Panc1 (cell line): Measurements from ENCODE around the gene ARHGEF39. TPM values are rescaled to one million over a fixed set of nuclear protein-coding genes. Genes with fewer than 3 reads are reported as not detected.

ENCODE experiments used
- ATAC-seq: fragments of 200-7000 bp; cut with Tn5 transposase; 2 replicates; pipeline ENCODE4 v1.9.1; 2020; ENCODE audit warnings: mild to moderate bottlenecking, moderate library complexity
- BruUV-seq: library from RNA; stranded (reverse); fragments of 400-500 nt; replicated peaks from 2 replicates; lab custom pipeline; 2021; lab: Mats Ljungman, UMichigan
- CTCF ChIA-PET: fragments of 300-600 bp; sonication (Branson Sonifier 250); formaldehyde crosslinking; loops from one replicate; lab custom pipeline; 2022; ENCODE audit warnings: antibody characterized with exemption; lab: Charles Lee
- POLR2A ChIA-PET: fragments of 300-600 bp; sonication (Branson Sonifier 250); formaldehyde crosslinking; loops from one replicate; lab custom pipeline; 2022; ENCODE audit warnings: antibody characterized with exemption; lab: Charles Lee
- DNase-seq: peaks from one replicate; pipeline ENCODE4 v3.0.0-alpha.2; 2010; ENCODE audit warnings: low read depth, low spot score
- H3K27ac ChIP-seq: 2 replicates; pipeline ENCODE4 v1.5.1; 2011; ENCODE audit warnings: mild to moderate bottlenecking, low read length, inconsistent platforms
- H3K27me3 ChIP-seq: fragments of 200-500 bp; sonication (Bioruptor generic); 2 replicates; pipeline ENCODE4 v1.6.0; 2014; ENCODE audit warnings: low read length, inconsistent platforms; ENCODE audit not compliant: control insufficient read depth, insufficient read depth
- H3K36me3 ChIP-seq: fragments of 200-500 bp; sonication (Bioruptor generic); 2 replicates; pipeline ENCODE4 v1.5.1; 2014; ENCODE audit warnings: inconsistent platforms, mild to moderate bottlenecking, low read length, moderate library complexity; ENCODE audit not compliant: control insufficient read depth, insufficient read depth
- H3K4me1 ChIP-seq: 2 replicates; pipeline ENCODE4 v1.5.1; 2011; ENCODE audit warnings: inconsistent platforms, mild to moderate bottlenecking, low read length, moderate library complexity; ENCODE audit not compliant: control insufficient read depth, insufficient read depth
- H3K4me3 ChIP-seq, 2 experiments: 2 replicates each; pipeline ENCODE4 v1.5.1; 2011 to 2012; ENCODE audit warnings: low read depth in 2 of 2, low read length in 2 of 2, mild to moderate bottlenecking in 2 of 2, inconsistent platforms in 1 of 2, moderate library complexity in 1 of 2
- H3K9me3 ChIP-seq: fragments of 200-500 bp; sonication (Bioruptor generic); 2 replicates; pipeline ENCODE4 v1.5.1; 2014; ENCODE audit warnings: low read depth, mild to moderate bottlenecking, inconsistent platforms, low read length, moderate library complexity; ENCODE audit not compliant: control insufficient read depth, insufficient read depth
- POLR2AphosphoS5 ChIP-seq: IDR thresholded peaks from 2 replicates; pipeline ENCODE4 v1.6.1; 2012; ENCODE audit warnings: mild to moderate bottlenecking, low read depth, low read length, moderate library complexity
- SIN3A ChIP-seq: IDR thresholded peaks from 2 replicates; pipeline ENCODE4 v1.6.1; 2012; ENCODE audit warnings: low read depth, mild to moderate bottlenecking, low read length, moderate library complexity, borderline replicate concordance; ENCODE audit not compliant: insufficient read depth
- TCF7L2 ChIP-seq: IDR thresholded peaks from 2 replicates; pipeline ENCODE4 v1.6.1; 2011; ENCODE audit warnings: mild to moderate bottlenecking, low read depth, low read length, inconsistent platforms
- in situ Hi-C: cut with HindIII; loops from 2 replicates; pipeline ENCODE4 v1.10.0; 2016; ENCODE audit warnings: low sequenced_read_pairs, low pct_unique_long_range_greater_than_20kb
- intact Hi-C: fragments of 100-400 bp; cut with micrococcal nuclease; formaldehyde crosslinking; loops from one replicate; pipeline ENCODE4 v1.10.0; 2022; ENCODE audit not compliant: unreplicated experiment
- total RNA-seq: library from RNA; stranded (reverse); gene quantifications from one replicate; pipeline ENCODE4 v1.2.1, GENCODE V29; 2021; ENCODE audit not compliant: unreplicated experiment
- TF ChIP-seq, protein P1 (sequence below): fragments of 450-650 bp; IDR thresholded peaks from 2 replicates; pipeline ENCODE4 v1.5.1; 2017; ENCODE audit warnings: mild to moderate bottlenecking
- TF ChIP-seq, protein P2 (sequence below), 2 experiments: IDR thresholded peaks; 2 replicates each; pipeline ENCODE4 v1.6.1; 2011 to 2012; ENCODE audit warnings: low read depth in 2 of 2, control low read depth in 1 of 2, low read length in 1 of 2, mild to moderate bottlenecking in 1 of 2, moderate library complexity in 1 of 2; ENCODE audit not compliant: insufficient read depth in 1 of 2

The ARHGEF39 gene
- total RNA-seq, 1 experiment from 2014 or later: 34.0 TPM

DNA sequence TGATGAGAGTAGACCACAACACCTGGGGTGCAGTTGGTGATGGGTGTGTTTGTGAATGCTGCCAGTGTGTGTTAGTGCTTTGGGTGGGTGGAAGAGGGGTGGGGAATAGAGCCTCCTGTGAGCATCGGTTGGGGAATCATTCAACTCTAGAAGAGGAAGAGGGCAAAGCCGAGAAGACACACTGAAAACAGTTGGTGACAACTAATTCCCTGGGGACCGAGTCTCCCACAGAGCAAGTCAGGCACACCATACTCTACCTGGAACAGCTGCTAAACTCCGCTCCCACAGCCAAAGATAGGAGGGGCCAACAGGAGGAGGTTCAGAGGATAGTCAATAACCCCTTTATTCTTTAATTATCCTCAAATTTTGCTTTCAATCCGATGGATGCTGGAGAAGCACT lies 1.6 kb upstream of the ARHGEF39 start:
- Histone ChIP-seq H3K9me3 (no peaks in the 10 kb centered on the region), H3K27me3 (no peaks in the 10 kb centered on the region), H3K4me1 (peaks cover 38% of the 10 kb centered on the region), H3K4me3 (no peak overlapping the region), H3K36me3 (no peaks in the 10 kb centered on the region), H3K27ac (peak overlapping the region; percentile 97; the same call in 1 of the 2 replicates)
- intact Hi-C loops (no loop called here), in situ Hi-C loops (no loop called here)
- BruUV-seq: no TSS peak
- ATAC-seq: no peak
- ChIA-PET CTCF (no interaction called here), POLR2A (interaction anchor here (0.7 kb wide), 1 partner anchor 23 kb away, joined by 3 read pairs; the partner anchor contains the start of gene TPM2)
- DNase-seq: no peak
- TF ChIP-seq, protein P1, sequence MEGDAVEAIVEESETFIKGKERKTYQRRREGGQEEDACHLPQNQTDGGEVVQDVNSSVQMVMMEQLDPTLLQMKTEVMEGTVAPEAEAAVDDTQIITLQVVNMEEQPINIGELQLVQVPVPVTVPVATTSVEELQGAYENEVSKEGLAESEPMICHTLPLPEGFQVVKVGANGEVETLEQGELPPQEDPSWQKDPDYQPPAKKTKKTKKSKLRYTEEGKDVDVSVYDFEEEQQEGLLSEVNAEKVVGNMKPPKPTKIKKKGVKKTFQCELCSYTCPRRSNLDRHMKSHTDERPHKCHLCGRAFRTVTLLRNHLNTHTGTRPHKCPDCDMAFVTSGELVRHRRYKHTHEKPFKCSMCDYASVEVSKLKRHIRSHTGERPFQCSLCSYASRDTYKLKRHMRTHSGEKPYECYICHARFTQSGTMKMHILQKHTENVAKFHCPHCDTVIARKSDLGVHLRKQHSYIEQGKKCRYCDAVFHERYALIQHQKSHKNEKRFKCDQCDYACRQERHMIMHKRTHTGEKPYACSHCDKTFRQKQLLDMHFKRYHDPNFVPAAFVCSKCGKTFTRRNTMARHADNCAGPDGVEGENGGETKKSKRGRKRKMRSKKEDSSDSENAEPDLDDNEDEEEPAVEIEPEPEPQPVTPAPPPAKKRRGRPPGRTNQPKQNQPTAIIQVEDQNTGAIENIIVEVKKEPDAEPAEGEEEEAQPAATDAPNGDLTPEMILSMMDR: no peak
- TF ChIP-seq SIN3A: no peak

DNA sequence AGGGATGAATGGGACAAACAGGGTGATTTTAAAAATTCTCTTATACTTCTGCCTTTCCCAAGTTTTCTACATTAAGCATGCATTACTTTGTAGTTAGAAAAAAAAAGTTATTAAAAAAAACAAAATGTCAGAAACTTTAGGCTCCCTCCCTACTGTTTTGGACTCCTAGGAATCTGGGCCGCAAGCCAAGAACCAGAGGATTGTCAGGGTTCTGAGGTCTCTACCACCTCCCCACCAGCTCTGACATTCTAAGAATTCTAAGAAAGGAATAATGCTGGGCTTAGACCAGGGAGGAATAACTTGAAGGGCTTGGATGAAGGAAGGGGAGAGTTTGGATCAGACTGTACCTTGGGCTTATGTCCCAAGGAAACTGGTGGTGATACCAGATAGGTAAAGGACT lies 1.1 kb upstream of the ARHGEF39 start:
- intact Hi-C loops: no loop called here
- no peak for DNase-seq
- ChIA-PET POLR2A (interaction anchor here (0.6 to 0.7 kb wide), 2 partner anchors 23 to 24 kb away, joined by 3 to 7 read pairs; partner anchors contain the start of gene TPM2), CTCF (interaction anchor here (0.6 to 1.1 kb wide), 3 partner anchors 23 to 124 kb away, joined by 3 to 4 read pairs (median 3); partner anchors contain the start of gene TPM2)
- peak overlapping the region; percentile 97; the same call in 1 of the 2 replicates for H3K27ac ChIP-seq
- H3K36me3 ChIP-seq: peaks cover 3% of the 10 kb centered on the region
- no TSS peak for BruUV-seq
- in situ Hi-C loops: no loop called here
- ATAC-seq: no peak
- no peaks in the 10 kb centered on the region for H3K27me3 ChIP-seq
- no peak overlapping the region for H3K4me3 ChIP-seq
- H3K9me3 ChIP-seq: no peaks in the 10 kb centered on the region
- peaks cover 43% of the 10 kb centered on the region for H3K4me1 ChIP-seq
- TF ChIP-seq TCF7L2: no peak
- TF ChIP-seq POLR2AphosphoS5: no peak
- TF ChIP-seq, protein P1: no peak
- TF ChIP-seq, protein P2, sequence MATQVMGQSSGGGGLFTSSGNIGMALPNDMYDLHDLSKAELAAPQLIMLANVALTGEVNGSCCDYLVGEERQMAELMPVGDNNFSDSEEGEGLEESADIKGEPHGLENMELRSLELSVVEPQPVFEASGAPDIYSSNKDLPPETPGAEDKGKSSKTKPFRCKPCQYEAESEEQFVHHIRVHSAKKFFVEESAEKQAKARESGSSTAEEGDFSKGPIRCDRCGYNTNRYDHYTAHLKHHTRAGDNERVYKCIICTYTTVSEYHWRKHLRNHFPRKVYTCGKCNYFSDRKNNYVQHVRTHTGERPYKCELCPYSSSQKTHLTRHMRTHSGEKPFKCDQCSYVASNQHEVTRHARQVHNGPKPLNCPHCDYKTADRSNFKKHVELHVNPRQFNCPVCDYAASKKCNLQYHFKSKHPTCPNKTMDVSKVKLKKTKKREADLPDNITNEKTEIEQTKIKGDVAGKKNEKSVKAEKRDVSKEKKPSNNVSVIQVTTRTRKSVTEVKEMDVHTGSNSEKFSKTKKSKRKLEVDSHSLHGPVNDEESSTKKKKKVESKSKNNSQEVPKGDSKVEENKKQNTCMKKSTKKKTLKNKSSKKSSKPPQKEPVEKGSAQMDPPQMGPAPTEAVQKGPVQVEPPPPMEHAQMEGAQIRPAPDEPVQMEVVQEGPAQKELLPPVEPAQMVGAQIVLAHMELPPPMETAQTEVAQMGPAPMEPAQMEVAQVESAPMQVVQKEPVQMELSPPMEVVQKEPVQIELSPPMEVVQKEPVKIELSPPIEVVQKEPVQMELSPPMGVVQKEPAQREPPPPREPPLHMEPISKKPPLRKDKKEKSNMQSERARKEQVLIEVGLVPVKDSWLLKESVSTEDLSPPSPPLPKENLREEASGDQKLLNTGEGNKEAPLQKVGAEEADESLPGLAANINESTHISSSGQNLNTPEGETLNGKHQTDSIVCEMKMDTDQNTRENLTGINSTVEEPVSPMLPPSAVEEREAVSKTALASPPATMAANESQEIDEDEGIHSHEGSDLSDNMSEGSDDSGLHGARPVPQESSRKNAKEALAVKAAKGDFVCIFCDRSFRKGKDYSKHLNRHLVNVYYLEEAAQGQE (IDR thresholded peaks at IDR 0.05; ENCODE audit: insufficient read depth in 1 of 2, low read depth in 2 of 2, low read length in 1 of 2): no peak
- TF ChIP-seq SIN3A: no peak
